Epithelial cell of proximal tubule (primary cell): ENCODE data around the gene MRPS2. TPM values are rescaled to one million over a fixed set of nuclear protein-coding genes. Genes with fewer than 3 reads are reported as not detected.

Source experiments
- DNase-seq: peaks from one replicate; pipeline ENCODE4 v3.0.0-alpha.2; 2011; ENCODE audit warnings: low read depth
- H3K4me3 ChIP-seq: 2 replicates; pipeline ENCODE4 v1.5.1; 2011; ENCODE audit warnings: low read depth, mild to moderate bottlenecking, low read length
- CTCF ChIP-seq: conservative IDR thresholded peaks from 2 replicates; pipeline ENCODE4 v1.5.1; 2012; ENCODE audit warnings: low read depth, mild to moderate bottlenecking, low read length
- total RNA-seq: library from RNA; depleted of rRNA; stranded (reverse); fragments of >200 nt; gene quantifications from 2 replicates; pipeline ENCODE4 v1.2.3, GENCODE V29; 2015

MRPS2 gene
- total RNA-seq, 1 donor from 2014 or later, result 68.1 TPM

GRCh38 chr9:135480940-135481310 lies 19.6 kb upstream of the MRPS2 start:
- H3K4me3 ChIP-seq, result peak overlapping the region; percentile 88
- no peak for DNase-seq
- TF ChIP-seq CTCF, result no peak

- DNase-seq, result no peak
- no peak overlapping the region for H3K4me3 ChIP-seq
These were observed 18.3 kb upstream of the MRPS2 start for GRCh38 chr9:135482015-135482754.

GRCh38 chr9:135484460-135485277 lies 15.8 kb upstream of the MRPS2 start:
- no peak for DNase-seq
- no peak for TF ChIP-seq CTCF
- H3K4me3 ChIP-seq, result no peak overlapping the region

More at GRCh38 chr9:135482015-135482754, 18.3 kb upstream of the MRPS2 start:
- TF ChIP-seq CTCF, result no peak

- no peak for DNase-seq
- TF ChIP-seq CTCF, result no peak
- H3K4me3 ChIP-seq, result no peak overlapping the region
These were observed 15.1 kb upstream of the MRPS2 start for GRCh38 chr9:135485385-135485784.

- no peak overlapping the region for H3K4me3 ChIP-seq
- TF ChIP-seq CTCF, result no peak
- no peak for DNase-seq
These were observed 14.7 kb upstream of the MRPS2 start for GRCh38 chr9:135485832-135486231.

GRCh38 chr9:135486267-135487065 lies 14.0 kb upstream of the MRPS2 start:
- DNase-seq, result no peak
- no peak for TF ChIP-seq CTCF
- no peak overlapping the region for H3K4me3 ChIP-seq
